ENCODE data around the gene MSL1.

MSL1 gene

GRCh38 chr17:40170325-40170724 is 48.6 kb downstream of the MSL1 start:
- Histone ChIP-seq H3K9me3 (ENCODE audit: control insufficient read depth, insufficient read depth, low read length) (no peaks in the 10 kb centered on the region), H3K27ac (ENCODE audit: low read depth, low read length) (no peak overlapping the region), H3K4me3 (ENCODE audit: low read length) (no peak overlapping the region), H4K20me1 (ENCODE audit: control insufficient read depth, insufficient read depth, low read depth, low read length) (no peaks in the 10 kb centered on the region), H3F3A (ENCODE audit: control insufficient read depth, insufficient read depth) (peaks cover 24% of the 10 kb centered on the region), H3K4me2 (ENCODE audit: low read length) (no peak overlapping the region), H3K9me2 (replicated peaks; ENCODE audit: control insufficient read depth, low read length) (no peaks in the 10 kb centered on the region), H3K4me1 (ENCODE audit: control insufficient read depth, low read length) (no peaks in the 10 kb centered on the region; the same call in 1 of the 2 replicates), H3K36me3 (ENCODE audit: control insufficient read depth, low read length) (peaks cover 73% of the 10 kb centered on the region), H3K79me2 (ENCODE audit: control insufficient read depth, low read length) (0 out of 2 replicates have a peak, but pooled peaks cover 2% of the 10 kb centered on the region), H3K27me3 (ENCODE audit: control insufficient read depth, low read length) (no peaks in the 10 kb centered on the region)
- TF ChIP-seq CTCF (IDR thresholded peaks at IDR 0.05; ENCODE audit: low read depth, low read length, poor library complexity, severe bottlenecking) (no peak), EZH2phosphoT487 (IDR thresholded peaks at IDR 0.05; ENCODE audit: borderline replicate concordance, low read length) (no peak)

GRCh38 chr17:40171750-40172149 is 50.0 kb downstream of the MSL1 start:
- H3K27ac ChIP-seq (ENCODE audit: low read depth, low read length): no peak overlapping the region
- 0 out of 2 replicates have a peak, but pooled peaks cover 2% of the 10 kb centered on the region for H3K79me2 ChIP-seq (ENCODE audit: control insufficient read depth, low read length)
- no peaks in the 10 kb centered on the region for H3K9me3 ChIP-seq (ENCODE audit: control insufficient read depth, insufficient read depth, low read length)
- no peaks in the 10 kb centered on the region for H3K9me2 ChIP-seq (replicated peaks; ENCODE audit: control insufficient read depth, low read length)
- no peak overlapping the region for H3K4me2 ChIP-seq (ENCODE audit: low read length)
- H3K27me3 ChIP-seq (ENCODE audit: control insufficient read depth, low read length): no peaks in the 10 kb centered on the region
- peaks cover 66% of the 10 kb centered on the region for H3K36me3 ChIP-seq (ENCODE audit: control insufficient read depth, low read length)
- H3K4me3 ChIP-seq (ENCODE audit: low read length): no peak overlapping the region
- peaks cover 2% of the 10 kb centered on the region for H3K4me1 ChIP-seq (ENCODE audit: control insufficient read depth, low read length)
- H3F3A ChIP-seq (ENCODE audit: control insufficient read depth, insufficient read depth): peaks cover 18% of the 10 kb centered on the region
- TF ChIP-seq CTCF (IDR thresholded peaks at IDR 0.05; ENCODE audit: low read depth, low read length, poor library complexity, severe bottlenecking) (no peak), EZH2phosphoT487 (IDR thresholded peaks at IDR 0.05; ENCODE audit: borderline replicate concordance, low read length) (no peak)
- H4K20me1 ChIP-seq (ENCODE audit: control insufficient read depth, insufficient read depth, low read depth, low read length): no peaks in the 10 kb centered on the region

GRCh38 chr17:40173091-40173777 is 51.5 kb downstream of the MSL1 start:
- no peak overlapping the region for H3K4me2 ChIP-seq (ENCODE audit: low read length)
- H3K27ac ChIP-seq (ENCODE audit: low read depth, low read length): no peak overlapping the region
- peaks cover 14% of the 10 kb centered on the region for H3K4me1 ChIP-seq (ENCODE audit: control insufficient read depth, low read length)
- peaks cover 55% of the 10 kb centered on the region for H3K36me3 ChIP-seq (ENCODE audit: control insufficient read depth, low read length)
- peaks cover 9% of the 10 kb centered on the region for H3F3A ChIP-seq (ENCODE audit: control insufficient read depth, insufficient read depth)
- TF ChIP-seq CTCF (IDR thresholded peaks at IDR 0.05; ENCODE audit: low read depth, low read length, poor library complexity, severe bottlenecking) (no peak), EZH2phosphoT487 (IDR thresholded peaks at IDR 0.05; ENCODE audit: borderline replicate concordance, low read length) (no peak)
- H3K9me2 ChIP-seq (replicated peaks; ENCODE audit: control insufficient read depth, low read length): no peaks in the 10 kb centered on the region
- H3K9me3 ChIP-seq (ENCODE audit: control insufficient read depth, insufficient read depth, low read length): no peaks in the 10 kb centered on the region
- H4K20me1 ChIP-seq (ENCODE audit: control insufficient read depth, insufficient read depth, low read depth, low read length): no peaks in the 10 kb centered on the region
- H3K79me2 ChIP-seq (ENCODE audit: control insufficient read depth, low read length): 0 out of 2 replicates have a peak, but pooled peaks cover 2% of the 10 kb centered on the region
- H3K27me3 ChIP-seq (ENCODE audit: control insufficient read depth, low read length): no peaks in the 10 kb centered on the region
- no peak overlapping the region for H3K4me3 ChIP-seq (ENCODE audit: low read length)

Measured in DOHH2 (cell line).